PC-3 (cell line): Measurements from ENCODE around the gene PDF.

Source experiments
- EZH2 ChIP-seq: fragments of 300-600 bp; sonication (generic); IDR thresholded peaks from one replicate; pipeline ENCODE4 v1.6.1; 2017; ENCODE audit warnings: antibody characterized with exemption, mild to moderate bottlenecking, low read length; ENCODE audit not compliant: unreplicated experiment
- EZH2phosphoT487 ChIP-seq: fragments of 300-600 bp; sonication (generic); IDR thresholded peaks from 2 replicates; pipeline ENCODE4 v1.6.1; 2018; ENCODE audit warnings: mild to moderate bottlenecking, antibody characterized with exemption, low read length, borderline replicate concordance
- TF ChIP-seq, protein P1 (sequence below): fragments of 300-600 bp; sonication (generic); conservative IDR thresholded peaks from 2 replicates; pipeline ENCODE4 v1.5.1; 2017; ENCODE audit warnings: antibody characterized with exemption, low read depth, mild to moderate bottlenecking, low read length

GRCh38 chr16:69283851-69284250 lies 46.5 kb downstream of the PDF start:
- TF ChIP-seq, protein P1, sequence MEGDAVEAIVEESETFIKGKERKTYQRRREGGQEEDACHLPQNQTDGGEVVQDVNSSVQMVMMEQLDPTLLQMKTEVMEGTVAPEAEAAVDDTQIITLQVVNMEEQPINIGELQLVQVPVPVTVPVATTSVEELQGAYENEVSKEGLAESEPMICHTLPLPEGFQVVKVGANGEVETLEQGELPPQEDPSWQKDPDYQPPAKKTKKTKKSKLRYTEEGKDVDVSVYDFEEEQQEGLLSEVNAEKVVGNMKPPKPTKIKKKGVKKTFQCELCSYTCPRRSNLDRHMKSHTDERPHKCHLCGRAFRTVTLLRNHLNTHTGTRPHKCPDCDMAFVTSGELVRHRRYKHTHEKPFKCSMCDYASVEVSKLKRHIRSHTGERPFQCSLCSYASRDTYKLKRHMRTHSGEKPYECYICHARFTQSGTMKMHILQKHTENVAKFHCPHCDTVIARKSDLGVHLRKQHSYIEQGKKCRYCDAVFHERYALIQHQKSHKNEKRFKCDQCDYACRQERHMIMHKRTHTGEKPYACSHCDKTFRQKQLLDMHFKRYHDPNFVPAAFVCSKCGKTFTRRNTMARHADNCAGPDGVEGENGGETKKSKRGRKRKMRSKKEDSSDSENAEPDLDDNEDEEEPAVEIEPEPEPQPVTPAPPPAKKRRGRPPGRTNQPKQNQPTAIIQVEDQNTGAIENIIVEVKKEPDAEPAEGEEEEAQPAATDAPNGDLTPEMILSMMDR = no peak
- TF ChIP-seq EZH2phosphoT487 (no peak), EZH2 (no peak)
